Measurements from ENCODE around the gene FHIP1A. TPM values are rescaled to one million over a fixed set of nuclear protein-coding genes. Genes with fewer than 3 reads are reported as not detected.

FHIP1A gene
- total RNA-seq, 1 experiment from 2014 or later, result 0.39 TPM

GRCh38 chr4:151443752-151444151, 34.8 kb downstream of the FHIP1A start:
- in situ Hi-C loops (cut with HindIII; ENCODE audit: low pct_unique_long_range_greater_than_20kb, low sequenced_read_pairs) (no loop called here), intact Hi-C loops (cut with micrococcal nuclease; ENCODE audit: unreplicated experiment) (no loop called here)
- DNase-seq (ENCODE audit: low read depth, low spot score) (no peak), ATAC-seq (no peak)
- H3K9me3 ChIP-seq (ENCODE audit: control insufficient read depth, insufficient read depth, low read depth, low read length), result no peaks in the 10 kb centered on the region
- H3K27ac ChIP-seq (ENCODE audit: low read length), result no peak overlapping the region
- no TSS peak for BruUV-seq (replicated peaks)
- TF ChIP-seq POLR2AphosphoS5 (IDR thresholded peaks at IDR 0.05; ENCODE audit: low read depth, low read length) (no peak), TCF7L2 (IDR thresholded peaks at IDR 0.05; ENCODE audit: low read depth, low read length) (no peak), CTCF (IDR thresholded peaks at IDR 0.05) (no peak), SIN3A (IDR thresholded peaks at IDR 0.05; ENCODE audit: borderline replicate concordance, insufficient read depth, low read depth, low read length) (no peak)
- TF ChIP-seq, protein P1, sequence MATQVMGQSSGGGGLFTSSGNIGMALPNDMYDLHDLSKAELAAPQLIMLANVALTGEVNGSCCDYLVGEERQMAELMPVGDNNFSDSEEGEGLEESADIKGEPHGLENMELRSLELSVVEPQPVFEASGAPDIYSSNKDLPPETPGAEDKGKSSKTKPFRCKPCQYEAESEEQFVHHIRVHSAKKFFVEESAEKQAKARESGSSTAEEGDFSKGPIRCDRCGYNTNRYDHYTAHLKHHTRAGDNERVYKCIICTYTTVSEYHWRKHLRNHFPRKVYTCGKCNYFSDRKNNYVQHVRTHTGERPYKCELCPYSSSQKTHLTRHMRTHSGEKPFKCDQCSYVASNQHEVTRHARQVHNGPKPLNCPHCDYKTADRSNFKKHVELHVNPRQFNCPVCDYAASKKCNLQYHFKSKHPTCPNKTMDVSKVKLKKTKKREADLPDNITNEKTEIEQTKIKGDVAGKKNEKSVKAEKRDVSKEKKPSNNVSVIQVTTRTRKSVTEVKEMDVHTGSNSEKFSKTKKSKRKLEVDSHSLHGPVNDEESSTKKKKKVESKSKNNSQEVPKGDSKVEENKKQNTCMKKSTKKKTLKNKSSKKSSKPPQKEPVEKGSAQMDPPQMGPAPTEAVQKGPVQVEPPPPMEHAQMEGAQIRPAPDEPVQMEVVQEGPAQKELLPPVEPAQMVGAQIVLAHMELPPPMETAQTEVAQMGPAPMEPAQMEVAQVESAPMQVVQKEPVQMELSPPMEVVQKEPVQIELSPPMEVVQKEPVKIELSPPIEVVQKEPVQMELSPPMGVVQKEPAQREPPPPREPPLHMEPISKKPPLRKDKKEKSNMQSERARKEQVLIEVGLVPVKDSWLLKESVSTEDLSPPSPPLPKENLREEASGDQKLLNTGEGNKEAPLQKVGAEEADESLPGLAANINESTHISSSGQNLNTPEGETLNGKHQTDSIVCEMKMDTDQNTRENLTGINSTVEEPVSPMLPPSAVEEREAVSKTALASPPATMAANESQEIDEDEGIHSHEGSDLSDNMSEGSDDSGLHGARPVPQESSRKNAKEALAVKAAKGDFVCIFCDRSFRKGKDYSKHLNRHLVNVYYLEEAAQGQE (IDR thresholded peaks at IDR 0.05; ENCODE audit: insufficient read depth in 1 of 2, low read depth in 2 of 2, low read length in 1 of 2), result no peak
- no peaks in the 10 kb centered on the region for H3K4me1 ChIP-seq (ENCODE audit: control insufficient read depth, insufficient read depth, low read length)
- POLR2A ChIA-PET, result no interaction called here
- no peaks in the 10 kb centered on the region for H3K36me3 ChIP-seq (ENCODE audit: control insufficient read depth, insufficient read depth, low read length)
- no peak overlapping the region for H3K4me3 ChIP-seq (ENCODE audit: low read depth in 2 of 2, low read length in 2 of 2)
- no peaks in the 10 kb centered on the region for H3K27me3 ChIP-seq (ENCODE audit: control insufficient read depth, insufficient read depth, low read length)
- CTCF ChIA-PET, result no interaction called here

- POLR2A ChIA-PET, result no interaction called here
- BruUV-seq (replicated peaks), result no TSS peak
- Histone ChIP-seq H3K9me3 (ENCODE audit: control insufficient read depth, insufficient read depth, low read depth, low read length) (no peaks in the 10 kb centered on the region), H3K27ac (ENCODE audit: low read length) (no peak overlapping the region), H3K27me3 (ENCODE audit: control insufficient read depth, insufficient read depth, low read length) (no peaks in the 10 kb centered on the region), H3K4me1 (ENCODE audit: control insufficient read depth, insufficient read depth, low read length) (no peaks in the 10 kb centered on the region), H3K36me3 (ENCODE audit: control insufficient read depth, insufficient read depth, low read length) (no peaks in the 10 kb centered on the region), H3K4me3 (ENCODE audit: low read depth in 2 of 2, low read length in 2 of 2) (no peak overlapping the region)
- DNase-seq (ENCODE audit: low read depth, low spot score) (no peak), ATAC-seq (no peak)
- intact Hi-C loops (cut with micrococcal nuclease; ENCODE audit: unreplicated experiment), result no loop called here
- TF ChIP-seq TCF7L2 (IDR thresholded peaks at IDR 0.05; ENCODE audit: low read depth, low read length), result no peak
- TF ChIP-seq, protein P1 (IDR thresholded peaks at IDR 0.05; ENCODE audit: insufficient read depth in 1 of 2, low read depth in 2 of 2, low read length in 1 of 2), result no peak
- no peak for TF ChIP-seq CTCF (IDR thresholded peaks at IDR 0.05)
- no peak for TF ChIP-seq SIN3A (IDR thresholded peaks at IDR 0.05; ENCODE audit: borderline replicate concordance, insufficient read depth, low read depth, low read length)
- no peak for TF ChIP-seq POLR2AphosphoS5 (IDR thresholded peaks at IDR 0.05; ENCODE audit: low read depth, low read length)
- in situ Hi-C loops (cut with HindIII; ENCODE audit: low pct_unique_long_range_greater_than_20kb, low sequenced_read_pairs), result no loop called here
- CTCF ChIA-PET, result no interaction called here
Measured at GRCh38 chr4:151446208-151446607, 37.2 kb downstream of the FHIP1A start.

Measured in Panc1 (cell line).